ENCODE results near the gene VAV3. TPM values are rescaled to one million over a fixed set of nuclear protein-coding genes. Genes with fewer than 3 reads are reported as not detected.

Gene VAV3
- total and polyA plus RNA-seq, 2 of the 8 experiments (the other 6 are each of a cell fraction or from before 2014, with no cell fraction given): 2.9 to 7.9 TPM

GRCh38 chr1:108007070-108007469 is 42.1 kb upstream of the VAV3 start:
- H3K18ac ChIP-seq (ENCODE audit: extremely low read depth, low read length): no peak overlapping the region
- no peaks in the 10 kb centered on the region for H3K36me3 ChIP-seq (ENCODE audit: control insufficient read depth in 2 of 4, insufficient read depth in 4 of 4, low read length in 3 of 4)
- WGBS, 2 experiments (ENCODE audit: extremely low coverage in 1 of 2, insufficient coverage in 1 of 2, insufficient read length in 1 of 2, insufficient replicate concordance in 2 of 2, low coverage in 1 of 2, low lambda C conversion rate in 2 of 2, missing lambda C conversion rate in 1 of 2): 85% methylated on average over 1 of the region's 1 CpG; no CpG with 5 or more reads in 1 of the 2 experiments
- no peaks in the 10 kb centered on the region for H3K79me1 ChIP-seq (ENCODE audit: low read depth, low read length)
- no peak overlapping the region for H4K5ac ChIP-seq (ENCODE audit: insufficient read length, low read depth, low read length)
- H3K4ac ChIP-seq (replicated peaks; ENCODE audit: insufficient read length, low read depth, low read length): no peak overlapping the region
- H2BK20ac ChIP-seq (ENCODE audit: low read length): no peak overlapping the region
- no peak overlapping the region for H3K56ac ChIP-seq (replicated peaks; ENCODE audit: insufficient read length, low read depth, low read length)
- no peak overlapping the region for H3K27ac ChIP-seq (ENCODE audit: low read depth, low read length)
- H4K20me1 ChIP-seq (replicated peaks in 1 of 2; ENCODE audit: control insufficient read depth in 1 of 2, insufficient read depth in 2 of 2, low read length in 2 of 2): no peaks in the 10 kb centered on the region
- H3K4me1 ChIP-seq (replicated peaks in 1 of 4; ENCODE audit: control insufficient read depth in 3 of 4, insufficient read depth in 4 of 4, low read length in 3 of 4): no peaks in the 10 kb centered on the region
- H3K4me2 ChIP-seq (ENCODE audit: insufficient read depth in 1 of 2, low read depth in 2 of 2, low read length in 2 of 2): no peak overlapping the region
- no peak overlapping the region for H2BK12ac ChIP-seq (ENCODE audit: low read depth, low read length)
- H3K23ac ChIP-seq (ENCODE audit: insufficient read length): no peak overlapping the region
- ChIA-PET POLR2A (ENCODE audit: partially characterized antibody) (no interaction called here), CTCF (ENCODE audit: partially characterized antibody) (interaction anchor here (2.2 kb wide), 1 partner anchor 10 kb away, joined by 8 read pairs; no protein-coding TSS in a partner anchor)
- no peak overlapping the region for H4K91ac ChIP-seq (replicated peaks; ENCODE audit: insufficient read length, low read length)
- H4K8ac ChIP-seq (ENCODE audit: extremely low read depth, insufficient read depth, low read length): no peak overlapping the region
- H3K79me2 ChIP-seq (ENCODE audit: control insufficient read depth in 1 of 2, insufficient read depth in 2 of 2, low read length in 2 of 2): no peaks in the 10 kb centered on the region
- H2AK5ac ChIP-seq (ENCODE audit: low read depth, low read length): no peak overlapping the region
- H2BK5ac ChIP-seq (ENCODE audit: low read depth, low read length): no peak overlapping the region
- no peak overlapping the region for H2BK120ac ChIP-seq (replicated peaks; ENCODE audit: low read depth, low read length)
- no peak for FAIRE-seq
- H2AFZ ChIP-seq (ENCODE audit: low read length): no peak overlapping the region
- no peak for DNase-seq (ENCODE audit: low read depth in 1 of 2, low spot score in 2 of 2)
- no peak overlapping the region for H2BK15ac ChIP-seq (ENCODE audit: low read length)
- H3K27me3 ChIP-seq (replicated peaks in 1 of 4; ENCODE audit: control insufficient read depth in 3 of 4, extremely low read depth in 1 of 4, insufficient read depth in 3 of 4, low read length in 3 of 4): no peaks in the 10 kb centered on the region
- H3K9ac ChIP-seq (replicated peaks in 1 of 4; ENCODE audit: extremely low read depth in 1 of 4, low read depth in 3 of 4, low read length in 3 of 4): no peak overlapping the region
- no peaks in the 10 kb centered on the region for H3K23me2 ChIP-seq (ENCODE audit: low read depth, low read length)
- H3K4me3 ChIP-seq (ENCODE audit: extremely low read depth in 1 of 4, insufficient read depth in 2 of 4, low read depth in 3 of 4, low read length in 4 of 4): no peak overlapping the region
- H3K14ac ChIP-seq (ENCODE audit: insufficient read length): no peak overlapping the region
- no peaks in the 10 kb centered on the region for H3K9me3 ChIP-seq (ENCODE audit: insufficient read depth in 2 of 2, low read depth in 1 of 2, low read length in 1 of 2)
- no peak for TF ChIP-seq JUND (IDR thresholded peaks at IDR 0.05; ENCODE audit: low read length)
